ENCODE results near the gene MRPS12. TPM values are rescaled to one million over a fixed set of nuclear protein-coding genes. Genes with fewer than 3 reads are reported as not detected.

Gene MRPS12
- total and polyA plus RNA-seq, 2 of the 13 experiments (the other 11 are each of a cell fraction or from before 2014, with no cell fraction given) = 27.5 to 54.8 TPM

DNA sequence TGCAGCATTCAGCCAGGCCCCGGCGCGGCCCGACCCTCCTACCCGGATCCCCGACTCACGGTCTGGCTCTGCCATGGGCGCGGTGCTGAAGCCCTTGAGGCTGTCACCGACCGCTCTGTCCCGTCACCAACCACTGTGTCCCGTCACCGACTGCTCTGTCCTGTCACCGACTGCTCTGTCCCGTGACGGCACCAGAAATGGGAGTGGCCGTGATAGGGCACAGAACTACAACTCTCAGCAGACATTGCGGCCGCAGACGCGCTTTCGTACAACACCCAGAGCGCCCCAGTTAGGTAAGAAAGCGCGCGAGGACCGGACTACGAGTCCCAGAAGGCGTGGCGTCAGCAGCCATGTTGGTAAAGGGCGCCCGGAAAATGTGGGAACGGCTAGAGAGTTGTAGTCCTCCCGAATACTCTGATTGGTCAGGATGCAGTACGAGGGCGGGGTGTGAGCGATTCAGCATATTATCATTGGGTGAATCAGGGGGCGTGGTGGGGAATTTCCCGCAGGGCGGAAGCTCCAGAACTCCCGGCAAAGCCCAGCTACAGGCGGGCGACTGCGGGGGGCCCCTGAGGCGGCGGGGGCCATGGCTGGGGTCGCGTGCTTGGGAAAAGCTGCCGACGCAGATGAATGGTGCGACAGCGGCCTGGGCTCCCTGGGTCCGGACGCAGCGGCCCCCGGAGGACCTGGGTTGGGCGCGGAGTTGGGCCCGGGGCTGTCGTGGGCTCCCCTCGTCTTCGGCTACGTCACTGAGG is 31.1 kb upstream of the MRPS12 start, which contains the start of the genes NFKBIB and SIRT2 (continued):
- TF ChIP-seq, protein P1, sequence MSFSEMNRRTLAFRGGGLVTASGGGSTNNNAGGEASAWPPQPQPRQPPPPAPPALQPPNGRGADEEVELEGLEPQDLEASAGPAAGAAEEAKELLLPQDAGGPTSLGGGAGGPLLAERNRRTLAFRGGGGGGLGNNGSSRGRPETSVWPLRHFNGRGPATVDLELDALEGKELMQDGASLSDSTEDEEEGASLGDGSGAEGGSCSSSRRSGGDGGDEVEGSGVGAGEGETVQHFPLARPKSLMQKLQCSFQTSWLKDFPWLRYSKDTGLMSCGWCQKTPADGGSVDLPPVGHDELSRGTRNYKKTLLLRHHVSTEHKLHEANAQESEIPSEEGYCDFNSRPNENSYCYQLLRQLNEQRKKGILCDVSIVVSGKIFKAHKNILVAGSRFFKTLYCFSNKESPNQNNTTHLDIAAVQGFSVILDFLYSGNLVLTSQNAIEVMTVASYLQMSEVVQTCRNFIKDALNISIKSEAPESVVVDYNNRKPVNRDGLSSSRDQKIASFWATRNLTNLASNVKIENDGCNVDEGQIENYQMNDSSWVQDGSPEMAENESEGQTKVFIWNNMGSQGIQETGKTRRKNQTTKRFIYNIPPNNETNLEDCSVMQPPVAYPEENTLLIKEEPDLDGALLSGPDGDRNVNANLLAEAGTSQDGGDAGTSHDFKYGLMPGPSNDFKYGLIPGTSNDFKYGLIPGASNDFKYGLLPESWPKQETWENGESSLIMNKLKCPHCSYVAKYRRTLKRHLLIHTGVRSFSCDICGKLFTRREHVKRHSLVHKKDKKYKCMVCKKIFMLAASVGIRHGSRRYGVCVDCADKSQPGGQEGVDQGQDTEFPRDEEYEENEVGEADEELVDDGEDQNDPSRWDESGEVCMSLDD (CRISPR knock-in tag; IDR thresholded peaks at IDR 0.05; ENCODE audit: borderline replicate concordance) = peak; percentile 96; the same call in 1 of the 2 replicates
- TF ChIP-seq, protein P2, sequence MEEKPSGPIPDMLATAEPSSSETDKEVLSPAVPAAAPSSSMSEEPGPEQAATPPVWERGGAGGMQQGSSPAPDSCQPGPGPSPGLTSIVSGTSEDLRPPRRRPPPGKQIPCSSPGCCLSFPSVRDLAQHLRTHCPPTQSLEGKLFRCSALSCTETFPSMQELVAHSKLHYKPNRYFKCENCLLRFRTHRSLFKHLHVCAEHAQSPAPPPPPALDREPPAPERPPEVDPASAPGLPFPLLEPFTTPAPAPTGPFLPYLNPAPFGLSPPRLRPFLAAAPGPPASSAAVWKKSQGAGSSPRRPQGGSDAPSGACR (CRISPR knock-in tag; IDR thresholded peaks at IDR 0.05) = no peak
- TF ChIP-seq TEAD2 (CRISPR knock-in tag; IDR thresholded peaks at IDR 0.05) (no peak), ZC3H13 (CRISPR knock-in tag; IDR thresholded peaks at IDR 0.05) (no peak), ARNT (IDR thresholded peaks at IDR 0.05) (no peak), ETV5 (CRISPR knock-in tag; IDR thresholded peaks at IDR 0.05; ENCODE audit: borderline replicate concordance) (0 out of 2 replicates have a peak, but pooled peaks have one; percentile 35), SRF (IDR thresholded peaks at IDR 0.05; ENCODE audit: low read depth, low read length) (peak; percentile 17; the same call in 1 of the 2 replicates), DMAP1 (CRISPR knock-in tag; IDR thresholded peaks at IDR 0.05) (peak; percentile 77), ZNF20 (CRISPR knock-in tag; IDR thresholded peaks at IDR 0.05) (no peak), MYC (CRISPR knock-in tag; IDR thresholded peaks at IDR 0.05; ENCODE audit: borderline replicate concordance) (peak; percentile 75; the same call in 1 of the 2 replicates), TP53 (CRISPR knock-in tag; conservative IDR thresholded peaks at IDR 0.05) (0 out of 2 replicates have a peak, but pooled peaks have one; percentile 50)
- TF ChIP-seq, protein P3, sequence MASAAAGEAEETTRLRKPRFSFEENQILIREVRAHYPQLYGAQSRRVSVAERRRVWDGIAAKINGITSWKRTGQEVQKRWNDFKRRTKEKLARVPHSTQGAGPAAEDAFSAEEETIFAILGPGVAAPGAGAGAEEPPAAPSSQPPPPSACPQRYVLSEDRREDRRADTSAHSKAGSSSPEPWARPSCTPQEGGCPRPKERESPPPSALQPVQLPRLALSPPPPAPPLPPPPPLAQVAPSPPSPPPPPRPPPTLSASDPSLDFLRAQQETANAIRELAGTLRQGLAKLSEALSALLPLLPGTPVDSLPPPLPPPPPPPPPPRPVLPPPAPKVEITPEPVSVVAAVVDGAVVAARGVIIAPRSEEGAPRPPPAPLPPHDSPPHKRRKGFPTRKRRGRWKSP (CRISPR knock-in tag; IDR thresholded peaks at IDR 0.05) = no peak
- TF ChIP-seq, protein P4, sequence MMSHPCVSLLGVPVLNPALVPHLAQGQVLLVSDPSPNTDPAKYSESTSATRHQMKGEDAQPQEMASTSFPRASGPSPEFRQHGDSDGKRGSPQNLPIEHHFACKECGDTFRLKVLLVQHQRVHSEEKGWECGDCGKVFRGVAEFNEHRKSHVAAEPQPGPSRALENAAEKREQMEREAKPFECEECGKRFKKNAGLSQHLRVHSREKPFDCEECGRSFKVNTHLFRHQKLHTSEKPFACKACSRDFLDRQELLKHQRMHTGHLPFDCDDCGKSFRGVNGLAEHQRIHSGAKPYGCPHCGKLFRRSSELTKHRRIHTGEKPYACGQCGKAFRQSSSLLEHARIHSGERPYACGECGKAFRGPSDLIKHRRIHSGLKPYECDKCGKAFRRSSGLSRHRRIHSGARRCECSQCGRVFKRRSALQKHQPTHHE (CRISPR knock-in tag; IDR thresholded peaks at IDR 0.05; ENCODE audit: borderline replicate concordance) = peak; percentile 44; the same call in 1 of the 2 replicates
- TF ChIP-seq, protein P5, sequence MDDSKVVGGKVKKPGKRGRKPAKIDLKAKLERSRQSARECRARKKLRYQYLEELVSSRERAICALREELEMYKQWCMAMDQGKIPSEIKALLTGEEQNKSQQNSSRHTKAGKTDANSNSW (CRISPR knock-in tag; IDR thresholded peaks at IDR 0.05; ENCODE audit: borderline replicate concordance) = no peak
